HEK293 (cell line): ENCODE measurements around the gene CYP27A1.

Source experiments
- CTCF ChIA-PET: fragments of 350-600 bp; formaldehyde crosslinking; extraction: SDS; loops from one replicate; lab custom pipeline; 2021; ENCODE audit warnings: antibody characterized with exemption; lab: Yijun Ruan, JAX
- POLR2A ChIA-PET: fragments of 300-600 bp; formaldehyde crosslinking; extraction: SDS; loops from one replicate; lab custom pipeline; 2020; ENCODE audit warnings: antibody characterized with exemption, inconsistent platforms; lab: Yijun Ruan, JAX
- H3K27ac ChIP-seq: fragments of 200-500 bp; sonication (Bioruptor generic); 2 replicates; pipeline ENCODE4 v1.5.1; 2014; ENCODE audit warnings: low read depth, low read length, control low read depth, inconsistent platforms; ENCODE audit errors: extremely low read depth
- H3K36me3 ChIP-seq, 2 experiments: fragments of 200-500 bp in 1 of 2; sonication (Bioruptor generic) in 1 of 2; 1 replicate in 1 of 2; 2 replicates in 1 of 2; pipeline ENCODE4 v1.5.1; 2014 to 2017; ENCODE audit warnings: inconsistent platforms in 2 of 2, low read length in 2 of 2; ENCODE audit not compliant: control insufficient read depth in 2 of 2, insufficient read depth in 1 of 2
- H3K4me1 ChIP-seq: fragments of 200-500 bp; sonication (Bioruptor generic); 2 replicates; pipeline ENCODE4 v1.5.1; 2014; ENCODE audit warnings: mild to moderate bottlenecking, low read length, inconsistent platforms; ENCODE audit not compliant: control insufficient read depth, insufficient read depth
- H3K4me3 ChIP-seq: 2 replicates; pipeline ENCODE4 v1.5.1; 2011; ENCODE audit warnings: low read depth, mild to moderate bottlenecking, control low read depth, low read length, moderate library complexity
- H3K9me3 ChIP-seq: fragments of 200-500 bp; sonication (Bioruptor generic); 2 replicates; pipeline ENCODE4 v1.5.1; 2014; ENCODE audit warnings: low read depth, low read length, inconsistent platforms; ENCODE audit not compliant: control insufficient read depth, insufficient read depth
- AEBP2 ChIP-seq: fragments of 450-650 bp; formaldehyde crosslinking; IDR thresholded peaks from 2 replicates; pipeline ENCODE4 v1.5.1; 2016; ENCODE audit warnings: missing biosample characterization, missing genetic modification characterization, borderline replicate concordance
- GLI4 ChIP-seq: fragments of 450-650 bp; formaldehyde crosslinking; IDR thresholded peaks from 2 replicates; pipeline ENCODE4 v1.5.1; 2016; ENCODE audit warnings: missing biosample characterization, missing genetic modification characterization
- HOXA7 ChIP-seq: sonication (generic); formaldehyde crosslinking; IDR thresholded peaks from 2 replicates; pipeline ENCODE4 v1.8.1; 2022; ENCODE audit warnings: missing genetic modification reagents, borderline replicate concordance
- KLF10 ChIP-seq: fragments of 450-650 bp; IDR thresholded peaks from 2 replicates; pipeline ENCODE4 v1.5.1; 2018; ENCODE audit warnings: missing biosample characterization, mild to moderate bottlenecking, missing genetic modification characterization
- PRDM2 ChIP-seq: fragments of 450-650 bp; formaldehyde crosslinking; IDR thresholded peaks from 2 replicates; pipeline ENCODE4 v1.5.1; 2016; ENCODE audit warnings: missing biosample characterization, missing genetic modification characterization, borderline replicate concordance
- RBAK ChIP-seq: fragments of 450-650 bp; formaldehyde crosslinking; IDR thresholded peaks from 2 replicates; pipeline ENCODE4 v1.5.1; 2016; ENCODE audit warnings: missing biosample characterization, missing genetic modification characterization
- YY1 ChIP-seq: fragments of 450-650 bp; formaldehyde crosslinking; IDR thresholded peaks from 2 replicates; pipeline ENCODE4 v1.5.1; 2018; ENCODE audit warnings: missing biosample characterization, missing genetic modification characterization
- ZNF10 ChIP-seq: fragments of 450-650 bp; formaldehyde crosslinking; IDR thresholded peaks from 2 replicates; pipeline ENCODE4 v1.5.1; 2017; ENCODE audit warnings: missing biosample characterization, missing genetic modification characterization
- ZNF114 ChIP-seq: fragments of 450-650 bp; formaldehyde crosslinking; IDR thresholded peaks from 2 replicates; pipeline ENCODE4 v1.5.0; 2017; ENCODE audit warnings: missing biosample characterization, missing genetic modification characterization
- ZNF157 ChIP-seq: fragments of 450-650 bp; formaldehyde crosslinking; IDR thresholded peaks from 2 replicates; pipeline ENCODE4 v1.5.1; 2016; ENCODE audit warnings: missing biosample characterization, missing genetic modification characterization
- ZNF2 ChIP-seq: fragments of 450-650 bp; formaldehyde crosslinking; IDR thresholded peaks from 2 replicates; pipeline ENCODE4 v1.5.1; 2016; ENCODE audit warnings: missing biosample characterization, missing genetic modification characterization
- ZNF311 ChIP-seq: fragments of 450-650 bp; formaldehyde crosslinking; IDR thresholded peaks from 2 replicates; pipeline ENCODE4 v1.5.1; 2017; ENCODE audit warnings: missing biosample characterization, missing genetic modification characterization, borderline replicate concordance
- ZNF354C ChIP-seq: fragments of 450-650 bp; formaldehyde crosslinking; IDR thresholded peaks from 2 replicates; pipeline ENCODE4 v1.5.1; 2016; ENCODE audit warnings: missing biosample characterization, missing genetic modification characterization, low read depth, borderline replicate concordance
- ZNF501 ChIP-seq: fragments of 450-650 bp; formaldehyde crosslinking; IDR thresholded peaks from 2 replicates; pipeline ENCODE4 v1.5.1; 2016; ENCODE audit warnings: missing biosample characterization, missing genetic modification characterization
- ZNF513 ChIP-seq: fragments of 450-650 bp; IDR thresholded peaks from 2 replicates; pipeline ENCODE4 v1.5.1; 2018; ENCODE audit warnings: missing biosample characterization, missing genetic modification characterization
- ZNF549 ChIP-seq: fragments of 450-650 bp; IDR thresholded peaks from 2 replicates; pipeline ENCODE4 v1.5.1; 2018; ENCODE audit warnings: missing biosample characterization, missing genetic modification characterization, mild to moderate bottlenecking, inconsistent platforms, moderate library complexity
- ZNF555 ChIP-seq: fragments of 450-650 bp; formaldehyde crosslinking; conservative IDR thresholded peaks from 2 replicates; pipeline ENCODE4 v1.5.1; 2017; ENCODE audit warnings: missing biosample characterization, mild to moderate bottlenecking, missing genetic modification characterization, inconsistent platforms
- ZNF596 ChIP-seq: fragments of 450-650 bp; IDR thresholded peaks from 2 replicates; pipeline ENCODE4 v1.5.0; 2018; ENCODE audit warnings: missing biosample characterization, mild to moderate bottlenecking, missing genetic modification characterization, moderate library complexity
- ZNF624 ChIP-seq: fragments of 450-650 bp; formaldehyde crosslinking; IDR thresholded peaks from 2 replicates; pipeline ENCODE4 v1.5.1; 2017; ENCODE audit warnings: missing biosample characterization, missing genetic modification characterization
- ZNF639 ChIP-seq: fragments of 450-650 bp; formaldehyde crosslinking; IDR thresholded peaks from 2 replicates; pipeline ENCODE4 v1.5.1; 2016; ENCODE audit warnings: missing biosample characterization, missing genetic modification characterization
- ZNF707 ChIP-seq: fragments of 450-650 bp; formaldehyde crosslinking; IDR thresholded peaks from 2 replicates; pipeline ENCODE4 v1.5.1; 2016; ENCODE audit warnings: missing biosample characterization, missing genetic modification characterization
- ZSCAN23 ChIP-seq: fragments of 450-650 bp; formaldehyde crosslinking; IDR thresholded peaks from 2 replicates; pipeline ENCODE4 v1.5.1; 2016; ENCODE audit warnings: missing biosample characterization, missing genetic modification characterization
- TF ChIP-seq, protein P1 (sequence below): fragments of 450-650 bp; formaldehyde crosslinking; IDR thresholded peaks from 2 replicates; pipeline ENCODE4 v1.5.1; 2016; ENCODE audit warnings: missing biosample characterization, missing genetic modification characterization

CYP27A1 gene

DNA sequence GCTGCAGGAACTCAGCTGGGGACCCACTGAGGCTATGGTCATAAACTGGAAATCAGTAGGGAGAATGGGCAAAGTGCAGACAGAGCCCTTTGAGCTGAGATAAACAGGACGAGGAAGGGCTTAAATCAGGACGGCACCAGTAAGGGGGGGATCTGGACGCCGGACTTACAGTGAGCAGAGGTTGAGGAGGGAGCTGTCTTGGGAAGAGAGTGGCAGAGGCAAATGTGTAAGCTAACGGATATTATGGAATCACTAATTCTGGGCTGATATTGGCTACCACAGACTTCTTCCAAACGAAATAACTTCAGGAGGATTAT, 539 bp downstream of the CYP27A1 start (continued):
- TF ChIP-seq, protein P1, sequence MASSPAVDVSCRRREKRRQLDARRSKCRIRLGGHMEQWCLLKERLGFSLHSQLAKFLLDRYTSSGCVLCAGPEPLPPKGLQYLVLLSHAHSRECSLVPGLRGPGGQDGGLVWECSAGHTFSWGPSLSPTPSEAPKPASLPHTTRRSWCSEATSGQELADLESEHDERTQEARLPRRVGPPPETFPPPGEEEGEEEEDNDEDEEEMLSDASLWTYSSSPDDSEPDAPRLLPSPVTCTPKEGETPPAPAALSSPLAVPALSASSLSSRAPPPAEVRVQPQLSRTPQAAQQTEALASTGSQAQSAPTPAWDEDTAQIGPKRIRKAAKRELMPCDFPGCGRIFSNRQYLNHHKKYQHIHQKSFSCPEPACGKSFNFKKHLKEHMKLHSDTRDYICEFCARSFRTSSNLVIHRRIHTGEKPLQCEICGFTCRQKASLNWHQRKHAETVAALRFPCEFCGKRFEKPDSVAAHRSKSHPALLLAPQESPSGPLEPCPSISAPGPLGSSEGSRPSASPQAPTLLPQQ (tag by site-specific recombination): no peak
- no peak for TF ChIP-seq GLI4 (tag by site-specific recombination)
- no peak for TF ChIP-seq ZNF311 (tag by site-specific recombination)
- TF ChIP-seq ZNF639 (tag by site-specific recombination): no peak

DNA sequence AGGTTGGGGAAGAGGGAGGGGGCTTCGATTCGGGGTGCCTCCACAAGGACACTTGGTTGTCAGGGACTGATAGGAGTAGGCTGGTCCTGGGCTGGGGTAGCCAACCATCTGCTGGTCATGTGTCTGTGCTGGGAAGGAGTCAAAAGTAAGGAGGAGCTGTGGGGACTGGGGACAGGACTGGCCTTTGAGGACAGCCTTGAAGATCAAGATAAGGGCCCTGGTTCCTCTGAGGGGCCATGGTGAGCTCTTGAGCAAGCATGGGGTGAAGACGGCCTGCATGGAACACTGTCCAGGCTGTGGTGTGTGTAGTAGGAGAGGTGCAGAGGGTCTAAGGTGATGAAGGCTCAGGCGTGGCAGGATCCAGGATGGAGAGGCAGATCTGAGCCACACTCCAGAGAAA, 1.7 kb downstream of the CYP27A1 start:
- ChIA-PET CTCF (interaction anchor here (0.8 kb wide), 1 partner anchor 73 kb away, joined by 3 read pairs; the partner anchor contains the start of gene TTLL4), POLR2A (no interaction called here)
- no peak overlapping the region for H3K27ac ChIP-seq
- no peaks in the 10 kb centered on the region for H3K4me1 ChIP-seq
- no peak for TF ChIP-seq ZSCAN23 (tag by site-specific recombination)
- no peak for TF ChIP-seq ZNF624
- TF ChIP-seq ZNF114: no peak
- no peak for TF ChIP-seq ZNF513 (tag by site-specific recombination)
- TF ChIP-seq RBAK (tag by site-specific recombination): no peak
- H3K4me3 ChIP-seq: no peak overlapping the region
- H3K9me3 ChIP-seq: no peaks in the 10 kb centered on the region
- H3K36me3 ChIP-seq: no peaks in the 10 kb centered on the region

DNA sequence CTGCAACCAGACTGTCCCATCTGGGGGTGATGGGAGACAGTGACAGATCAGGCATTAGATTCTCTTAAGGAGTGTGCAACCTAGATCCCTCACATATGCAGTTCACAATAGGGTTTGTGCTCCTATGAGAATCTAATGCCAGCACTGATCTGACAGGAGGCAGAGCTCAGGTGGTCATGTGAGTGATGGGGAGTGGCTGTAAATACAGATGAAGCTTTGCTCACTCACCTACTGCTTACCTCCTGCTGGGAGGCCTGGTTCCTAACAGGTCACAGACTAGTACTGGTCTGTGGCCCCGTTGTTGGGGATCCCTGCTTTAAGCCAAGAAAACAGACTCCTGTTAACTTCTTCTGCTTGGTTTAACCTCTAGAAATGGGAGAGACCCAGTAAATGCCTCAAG, 3.2 kb downstream of the CYP27A1 start:
- ChIA-PET CTCF (no interaction called here), POLR2A (no interaction called here)
- Histone ChIP-seq H3K36me3 (no peaks in the 10 kb centered on the region), H3K4me3 (no peak overlapping the region), H3K9me3 (no peaks in the 10 kb centered on the region), H3K27ac (no peak overlapping the region)
- TF ChIP-seq ZNF707 (tag by site-specific recombination): no peak
- TF ChIP-seq ZNF2 (tag by site-specific recombination): no peak
- no peak for TF ChIP-seq ZNF596 (tag by site-specific recombination)
- TF ChIP-seq ZNF157 (tag by site-specific recombination): no peak
- no peak for TF ChIP-seq KLF10 (tag by site-specific recombination)
- no peak for TF ChIP-seq ZNF501 (tag by site-specific recombination)
- TF ChIP-seq ZNF555: no peak
- TF ChIP-seq ZNF549: no peak
- TF ChIP-seq PRDM2 (tag by site-specific recombination): no peak
- TF ChIP-seq ZNF354C: no peak
- TF ChIP-seq ZNF10 (tag by site-specific recombination): no peak
- no peak for TF ChIP-seq HOXA7 (CRISPR knock-in tag)
- no peak for TF ChIP-seq YY1 (tag by site-specific recombination)
- TF ChIP-seq AEBP2 (tag by site-specific recombination): no peak
- TF ChIP-seq, all 188 proteins: peak for 0
- H3K4me1 ChIP-seq: no peaks in the 10 kb centered on the region
